SU-DHL-6 (cell line): Measurements from ENCODE around the gene MBTPS2.

Experiments used
- H2AFZ ChIP-seq: fragments of 200-600 bp; sonication (generic); 2 replicates; pipeline ENCODE4 v1.6.1; 2014; ENCODE audit warnings: low read depth, mild to moderate bottlenecking, moderate library complexity, mixed read lengths, antibody characterized with exemption, low read length; ENCODE audit not compliant: severe bottlenecking
- H3F3A ChIP-seq: fragments of 200-600 bp; shearing (Covaris generic); 2 replicates; pipeline ENCODE4 v1.6.0; 2016; ENCODE audit warnings: antibody characterized with exemption, mild to moderate bottlenecking; ENCODE audit not compliant: insufficient read depth
- H3K27ac ChIP-seq: fragments of 200-600 bp; sonication (generic); 2 replicates; pipeline ENCODE4 v1.5.1; 2016; ENCODE audit warnings: low read depth, mild to moderate bottlenecking, low read length, moderate library complexity, mixed read lengths
- H3K27me3 ChIP-seq: fragments of 200-600 bp; sonication (generic), shearing (Covaris generic); 2 replicates; pipeline ENCODE4 v1.6.0; 2014; ENCODE audit warnings: mild to moderate bottlenecking, low read length
- H3K36me3 ChIP-seq: fragments of 200-600 bp; sonication (generic); 2 replicates; pipeline ENCODE4 v1.6.1; 2014; ENCODE audit warnings: mild to moderate bottlenecking, low read length, mixed read lengths
- H3K4me2 ChIP-seq: fragments of 300-600, 200-600 bp; shearing (Covaris generic), sonication (generic); 2 replicates; pipeline ENCODE4 v1.6.0; 2014; ENCODE audit warnings: low read length, low read depth, mild to moderate bottlenecking; ENCODE audit not compliant: poor library complexity, severe bottlenecking
- H3K4me3 ChIP-seq: fragments of 200-600 bp; sonication (generic); 2 replicates; pipeline ENCODE4 v1.5.1; 2014; ENCODE audit warnings: antibody characterized with exemption, low read length, mild to moderate bottlenecking, mixed read lengths; ENCODE audit not compliant: insufficient read depth, poor library complexity, severe bottlenecking
- H3K79me2 ChIP-seq: fragments of 200-600 bp; sonication (generic); 2 replicates; pipeline ENCODE4 v1.6.1; 2014; ENCODE audit warnings: mild to moderate bottlenecking, low read length, moderate library complexity; ENCODE audit not compliant: insufficient read depth
- H3K9ac ChIP-seq: fragments of 200-600 bp; sonication (generic); 2 replicates; pipeline ENCODE4 v1.7.0; 2014; ENCODE audit warnings: mild to moderate bottlenecking, low read length
- H3K9me2 ChIP-seq: fragments of 200-600 bp; sonication (generic); replicated peaks from 2 replicates; pipeline ENCODE4 v1.6.1; 2014; ENCODE audit warnings: low read length; ENCODE audit not compliant: insufficient read depth
- H3K9me3 ChIP-seq: fragments of 200-600 bp; sonication (generic); 2 replicates; pipeline ENCODE4 v1.6.1; 2014; ENCODE audit warnings: low read length, mixed read lengths; ENCODE audit not compliant: insufficient read depth
- H4K20me1 ChIP-seq: fragments of 200-600 bp; sonication (generic); 2 replicates; pipeline ENCODE4 v1.6.1; 2014; ENCODE audit warnings: low read depth, mild to moderate bottlenecking, antibody characterized with exemption, low read length, moderate library complexity, mixed read lengths
- EZH2phosphoT487 ChIP-seq: fragments of 200-600 bp; sonication (generic), shearing (Covaris generic); conservative IDR thresholded peaks from 2 replicates; pipeline ENCODE4 v1.6.1; 2018; ENCODE audit warnings: mild to moderate bottlenecking, antibody characterized with exemption, low read length, moderate library complexity, mixed read lengths
- TF ChIP-seq, protein P1 (sequence below): fragments of 200-600 bp; sonication (generic); IDR thresholded peaks from one replicate; pipeline ENCODE4 v1.5.1; 2017; ENCODE audit warnings: antibody characterized with exemption, mild to moderate bottlenecking, low read length, moderate library complexity; ENCODE audit not compliant: insufficient read depth, poor library complexity, severe bottlenecking

The MBTPS2 gene

DNA sequence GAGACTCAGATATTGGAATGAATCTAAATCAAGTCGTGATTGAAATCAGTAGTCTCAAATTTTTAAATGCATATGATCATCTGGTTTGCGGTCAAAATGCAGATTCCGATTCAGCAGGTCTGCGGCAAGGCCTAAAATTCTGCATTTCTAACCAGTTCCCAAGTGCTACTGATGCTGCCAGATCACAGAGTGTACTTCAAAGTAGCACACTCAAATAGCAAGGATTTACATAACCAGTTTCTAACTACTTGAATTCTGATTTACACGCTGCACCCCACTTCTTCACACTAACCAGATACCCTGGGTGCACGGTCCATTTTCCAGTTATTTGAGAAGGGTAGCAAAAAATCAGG is 752 bp downstream of the MBTPS2 start:
- Histone ChIP-seq H3K9me2 (no peaks in the 10 kb centered on the region), H3K9me3 (no peaks in the 10 kb centered on the region), H3K4me3 (peak overlapping the region; percentile 72), H3F3A (no peaks in the 10 kb centered on the region), H3K27ac (0 out of 2 replicates have a peak overlapping the region, but pooled peaks have one; percentile 19), H3K4me2 (peak overlapping the region; percentile 70), H3K36me3 (no peaks in the 10 kb centered on the region), H4K20me1 (no peaks in the 10 kb centered on the region), H3K79me2 (0 out of 2 replicates have a peak, but pooled peaks cover 6% of the 10 kb centered on the region), H3K27me3 (no peaks in the 10 kb centered on the region), H3K9ac (peak overlapping the region; percentile 88), H2AFZ (peak overlapping the region; percentile 93)
- no peak for TF ChIP-seq EZH2phosphoT487
- TF ChIP-seq, protein P1, sequence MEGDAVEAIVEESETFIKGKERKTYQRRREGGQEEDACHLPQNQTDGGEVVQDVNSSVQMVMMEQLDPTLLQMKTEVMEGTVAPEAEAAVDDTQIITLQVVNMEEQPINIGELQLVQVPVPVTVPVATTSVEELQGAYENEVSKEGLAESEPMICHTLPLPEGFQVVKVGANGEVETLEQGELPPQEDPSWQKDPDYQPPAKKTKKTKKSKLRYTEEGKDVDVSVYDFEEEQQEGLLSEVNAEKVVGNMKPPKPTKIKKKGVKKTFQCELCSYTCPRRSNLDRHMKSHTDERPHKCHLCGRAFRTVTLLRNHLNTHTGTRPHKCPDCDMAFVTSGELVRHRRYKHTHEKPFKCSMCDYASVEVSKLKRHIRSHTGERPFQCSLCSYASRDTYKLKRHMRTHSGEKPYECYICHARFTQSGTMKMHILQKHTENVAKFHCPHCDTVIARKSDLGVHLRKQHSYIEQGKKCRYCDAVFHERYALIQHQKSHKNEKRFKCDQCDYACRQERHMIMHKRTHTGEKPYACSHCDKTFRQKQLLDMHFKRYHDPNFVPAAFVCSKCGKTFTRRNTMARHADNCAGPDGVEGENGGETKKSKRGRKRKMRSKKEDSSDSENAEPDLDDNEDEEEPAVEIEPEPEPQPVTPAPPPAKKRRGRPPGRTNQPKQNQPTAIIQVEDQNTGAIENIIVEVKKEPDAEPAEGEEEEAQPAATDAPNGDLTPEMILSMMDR: no peak

- Histone ChIP-seq H3K4me3 (no peak overlapping the region), H3K36me3 (no peaks in the 10 kb centered on the region), H3K27ac (no peak overlapping the region), H3K4me2 (no peak overlapping the region), H3K27me3 (no peaks in the 10 kb centered on the region), H3K9me2 (no peaks in the 10 kb centered on the region), H4K20me1 (no peaks in the 10 kb centered on the region), H2AFZ (no peak overlapping the region), H3K9me3 (no peaks in the 10 kb centered on the region), H3K79me2 (0 out of 2 replicates have a peak, but pooled peaks cover 6% of the 10 kb centered on the region), H3K9ac (no peak overlapping the region), H3F3A (no peaks in the 10 kb centered on the region)
- TF ChIP-seq, protein P1: no peak
- TF ChIP-seq EZH2phosphoT487: no peak
These were observed 3.8 kb downstream of the MBTPS2 start for GRCh38 chrX:21843179-21843578.

- Histone ChIP-seq H3K9me3 (no peaks in the 10 kb centered on the region), H3K36me3 (no peaks in the 10 kb centered on the region), H3F3A (no peaks in the 10 kb centered on the region), H3K79me2 (0 out of 2 replicates have a peak, but pooled peaks cover 6% of the 10 kb centered on the region), H3K4me2 (no peak overlapping the region), H3K4me3 (no peak overlapping the region), H3K27me3 (no peaks in the 10 kb centered on the region), H3K9ac (no peak overlapping the region), H3K27ac (no peak overlapping the region), H4K20me1 (no peaks in the 10 kb centered on the region), H3K9me2 (no peaks in the 10 kb centered on the region), H2AFZ (no peak overlapping the region)
- TF ChIP-seq EZH2phosphoT487: no peak
- TF ChIP-seq, protein P1: no peak
These were observed 5.7 kb downstream of the MBTPS2 start for GRCh38 chrX:21845096-21845495.

- TF ChIP-seq, protein P1: no peak
- TF ChIP-seq EZH2phosphoT487: no peak
- Histone ChIP-seq H3K36me3 (no peaks in the 10 kb centered on the region), H3K9me3 (no peaks in the 10 kb centered on the region), H3K4me2 (no peak overlapping the region), H3F3A (no peaks in the 10 kb centered on the region), H2AFZ (no peak overlapping the region), H3K27ac (no peak overlapping the region), H3K27me3 (no peaks in the 10 kb centered on the region), H3K4me3 (no peak overlapping the region), H3K9me2 (no peaks in the 10 kb centered on the region), H3K9ac (no peak overlapping the region), H3K79me2 (no peaks in the 10 kb centered on the region), H4K20me1 (no peaks in the 10 kb centered on the region)
These were observed 7.9 kb downstream of the MBTPS2 start for GRCh38 chrX:21847342-21847741.
